SU-DHL-6 (cell line): ENCODE measurements around the gene RHOBTB3.

ENCODE experiments used
- H2AFZ ChIP-seq: fragments of 200-600 bp; sonication (generic); 2 replicates; pipeline ENCODE4 v1.6.1; 2014; ENCODE audit warnings: low read depth, mild to moderate bottlenecking, moderate library complexity, mixed read lengths, antibody characterized with exemption, low read length; ENCODE audit not compliant: severe bottlenecking
- H3F3A ChIP-seq: fragments of 200-600 bp; shearing (Covaris generic); 2 replicates; pipeline ENCODE4 v1.6.0; 2016; ENCODE audit warnings: antibody characterized with exemption, mild to moderate bottlenecking; ENCODE audit not compliant: insufficient read depth
- H3K27ac ChIP-seq: fragments of 200-600 bp; sonication (generic); 2 replicates; pipeline ENCODE4 v1.5.1; 2016; ENCODE audit warnings: low read depth, mild to moderate bottlenecking, low read length, moderate library complexity, mixed read lengths
- H3K27me3 ChIP-seq: fragments of 200-600 bp; sonication (generic), shearing (Covaris generic); 2 replicates; pipeline ENCODE4 v1.6.0; 2014; ENCODE audit warnings: mild to moderate bottlenecking, low read length
- H3K36me3 ChIP-seq: fragments of 200-600 bp; sonication (generic); 2 replicates; pipeline ENCODE4 v1.6.1; 2014; ENCODE audit warnings: mild to moderate bottlenecking, low read length, mixed read lengths
- H3K4me2 ChIP-seq: fragments of 300-600, 200-600 bp; shearing (Covaris generic), sonication (generic); 2 replicates; pipeline ENCODE4 v1.6.0; 2014; ENCODE audit warnings: low read length, low read depth, mild to moderate bottlenecking; ENCODE audit not compliant: poor library complexity, severe bottlenecking
- H3K4me3 ChIP-seq: fragments of 200-600 bp; sonication (generic); 2 replicates; pipeline ENCODE4 v1.5.1; 2014; ENCODE audit warnings: antibody characterized with exemption, low read length, mild to moderate bottlenecking, mixed read lengths; ENCODE audit not compliant: insufficient read depth, poor library complexity, severe bottlenecking
- H3K79me2 ChIP-seq: fragments of 200-600 bp; sonication (generic); 2 replicates; pipeline ENCODE4 v1.6.1; 2014; ENCODE audit warnings: mild to moderate bottlenecking, low read length, moderate library complexity; ENCODE audit not compliant: insufficient read depth
- H3K9ac ChIP-seq: fragments of 200-600 bp; sonication (generic); 2 replicates; pipeline ENCODE4 v1.7.0; 2014; ENCODE audit warnings: mild to moderate bottlenecking, low read length
- H3K9me2 ChIP-seq: fragments of 200-600 bp; sonication (generic); replicated peaks from 2 replicates; pipeline ENCODE4 v1.6.1; 2014; ENCODE audit warnings: low read length; ENCODE audit not compliant: insufficient read depth
- H3K9me3 ChIP-seq: fragments of 200-600 bp; sonication (generic); 2 replicates; pipeline ENCODE4 v1.6.1; 2014; ENCODE audit warnings: low read length, mixed read lengths; ENCODE audit not compliant: insufficient read depth
- H4K20me1 ChIP-seq: fragments of 200-600 bp; sonication (generic); 2 replicates; pipeline ENCODE4 v1.6.1; 2014; ENCODE audit warnings: low read depth, mild to moderate bottlenecking, antibody characterized with exemption, low read length, moderate library complexity, mixed read lengths
- CTCF ChIP-seq: fragments of 200-600 bp; sonication (generic); IDR thresholded peaks from one replicate; pipeline ENCODE4 v1.5.1; 2017; ENCODE audit warnings: antibody characterized with exemption, mild to moderate bottlenecking, low read length, moderate library complexity; ENCODE audit not compliant: insufficient read depth, poor library complexity, severe bottlenecking
- EZH2phosphoT487 ChIP-seq: fragments of 200-600 bp; sonication (generic), shearing (Covaris generic); conservative IDR thresholded peaks from 2 replicates; pipeline ENCODE4 v1.6.1; 2018; ENCODE audit warnings: mild to moderate bottlenecking, antibody characterized with exemption, low read length, moderate library complexity, mixed read lengths

Gene RHOBTB3

DNA sequence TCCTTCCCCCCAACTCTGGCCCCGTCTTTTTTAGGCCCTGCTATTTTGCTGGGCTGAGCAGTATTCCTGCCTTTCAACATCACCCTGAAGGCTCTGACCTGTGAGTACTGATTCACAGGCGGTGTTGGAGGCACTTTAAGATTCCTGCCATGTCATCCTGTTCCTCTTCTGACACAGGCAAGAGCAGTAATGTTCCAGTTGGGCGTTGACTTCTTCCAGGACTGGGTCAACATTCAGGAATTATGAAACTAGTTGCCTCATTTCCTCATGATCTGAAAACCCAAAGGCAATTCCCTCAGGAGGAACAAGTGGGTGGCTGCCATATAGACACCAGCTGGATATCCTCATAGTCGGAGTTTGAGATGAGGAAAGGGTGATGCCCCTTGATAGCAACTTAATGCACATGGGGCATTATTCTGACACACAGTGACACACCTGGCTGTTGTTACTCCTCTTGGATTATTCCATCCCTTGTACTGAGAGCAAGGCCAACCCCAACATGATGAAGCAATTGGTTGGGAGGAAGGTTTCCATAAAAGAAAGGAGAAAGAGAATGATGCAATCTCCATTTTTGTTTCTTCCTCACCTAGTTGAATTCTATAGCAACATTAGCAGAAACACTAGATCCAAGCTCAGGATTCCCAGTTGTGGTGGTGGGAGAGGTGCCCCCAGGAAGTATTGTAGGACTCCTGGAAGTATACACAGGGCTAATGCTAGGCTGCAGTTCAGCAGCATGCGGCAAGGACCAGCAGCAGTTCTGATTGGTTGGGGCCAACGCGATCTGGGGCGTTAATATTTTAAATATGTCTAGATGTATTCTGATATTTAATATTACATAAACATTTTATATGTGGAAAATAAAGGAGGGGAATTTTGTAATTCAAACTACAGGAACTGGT lies 111.0 kb downstream of the RHOBTB3 start:
- TF ChIP-seq CTCF (no peak), EZH2phosphoT487 (no peak)
- no peaks in the 10 kb centered on the region for H4K20me1 ChIP-seq
- H3K4me2 ChIP-seq = no peak overlapping the region
- H3K4me3 ChIP-seq = no peak overlapping the region
- H3F3A ChIP-seq = no peaks in the 10 kb centered on the region
- H3K9me3 ChIP-seq = no peaks in the 10 kb centered on the region
- no peak overlapping the region for H3K27ac ChIP-seq
- no peak overlapping the region for H2AFZ ChIP-seq
- H3K27me3 ChIP-seq = no peaks in the 10 kb centered on the region
- H3K9ac ChIP-seq = no peak overlapping the region
- no peaks in the 10 kb centered on the region for H3K79me2 ChIP-seq
- no peaks in the 10 kb centered on the region for H3K36me3 ChIP-seq
- no peaks in the 10 kb centered on the region for H3K9me2 ChIP-seq

DNA sequence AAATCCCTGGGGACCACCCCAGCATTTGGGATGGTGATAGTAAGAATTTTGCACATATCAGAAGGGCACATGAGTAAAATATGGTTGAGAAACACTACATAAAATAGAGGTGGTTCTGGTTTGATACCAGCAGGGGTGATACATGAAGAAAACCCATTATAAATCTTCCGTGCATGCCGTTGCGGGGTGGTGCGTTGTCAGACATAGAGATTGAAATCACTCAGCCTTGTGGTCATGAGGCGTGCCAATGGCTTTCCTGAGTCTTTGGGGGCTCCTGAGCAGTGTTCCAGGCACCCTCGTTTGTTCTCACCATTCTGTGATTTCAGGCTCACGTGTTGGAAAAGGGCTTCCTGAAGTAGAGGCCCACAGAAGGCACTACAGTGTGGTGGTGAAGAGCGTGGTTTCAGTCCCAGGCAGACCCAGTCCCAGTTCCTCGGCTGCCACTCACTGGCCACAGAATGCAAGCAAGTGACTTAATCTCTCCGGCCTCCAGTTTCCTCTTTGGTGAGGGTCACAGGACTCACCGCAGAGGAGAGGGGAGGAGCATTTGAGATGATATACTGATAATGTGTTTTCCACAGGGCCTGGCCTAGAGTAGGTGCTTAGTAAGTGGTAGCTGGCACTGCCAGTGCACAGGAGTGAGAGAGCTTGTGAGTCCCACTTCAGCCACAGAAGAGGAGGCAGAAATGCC lies 111.9 kb downstream of the RHOBTB3 start:
- H2AFZ ChIP-seq = no peak overlapping the region
- no peaks in the 10 kb centered on the region for H4K20me1 ChIP-seq
- no peak overlapping the region for H3K27ac ChIP-seq
- no peaks in the 10 kb centered on the region for H3K79me2 ChIP-seq
- TF ChIP-seq EZH2phosphoT487 (no peak), CTCF (no peak)
- H3K9ac ChIP-seq = no peak overlapping the region
- H3K9me3 ChIP-seq = no peaks in the 10 kb centered on the region
- no peak overlapping the region for H3K4me3 ChIP-seq
- H3F3A ChIP-seq = no peaks in the 10 kb centered on the region
- no peaks in the 10 kb centered on the region for H3K36me3 ChIP-seq
- H3K4me2 ChIP-seq = no peak overlapping the region
- H3K9me2 ChIP-seq = no peaks in the 10 kb centered on the region
- no peaks in the 10 kb centered on the region for H3K27me3 ChIP-seq

DNA sequence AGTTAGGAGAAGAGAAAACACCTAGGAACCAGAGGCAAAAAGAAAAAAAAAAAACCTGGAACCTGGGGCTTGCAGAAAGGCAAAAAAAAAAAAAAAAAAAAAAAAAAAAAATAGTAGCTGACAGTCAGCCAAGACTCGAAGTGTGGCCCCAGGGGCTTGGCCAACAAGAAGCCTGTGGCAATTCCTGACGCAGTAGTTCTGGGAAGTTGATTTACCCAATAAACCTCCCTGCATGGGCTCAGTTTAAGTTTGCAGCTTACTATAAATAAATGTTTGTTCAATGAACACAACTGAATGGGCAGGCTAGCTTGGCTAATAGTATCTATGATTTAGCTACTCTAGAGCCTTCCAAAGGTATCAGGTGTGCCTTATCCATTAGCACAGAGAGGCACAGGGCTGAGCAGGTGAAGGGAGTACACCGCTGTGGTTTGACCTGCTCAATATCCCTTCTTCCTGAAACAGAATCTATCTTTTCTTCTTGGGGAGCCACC lies 112.6 kb downstream of the RHOBTB3 start:
- Histone ChIP-seq H3K27me3 (no peaks in the 10 kb centered on the region), H3F3A (no peaks in the 10 kb centered on the region), H2AFZ (no peak overlapping the region), H4K20me1 (no peaks in the 10 kb centered on the region), H3K4me2 (no peak overlapping the region), H3K9me3 (no peaks in the 10 kb centered on the region), H3K9me2 (no peaks in the 10 kb centered on the region), H3K27ac (no peak overlapping the region), H3K79me2 (no peaks in the 10 kb centered on the region), H3K36me3 (no peaks in the 10 kb centered on the region), H3K4me3 (no peak overlapping the region), H3K9ac (no peak overlapping the region)
- TF ChIP-seq EZH2phosphoT487 (no peak), CTCF (no peak)
